DMS 273 (cell line): ENCODE measurements around the gene PRICKLE3.
"Not testable (repeated sequence)": the region's sequence is repeated elsewhere in the genome, so short reads cannot be mapped to it uniquely, and the experiment has no call there.

Experiments used
- DNase-seq: peaks from one replicate; lab custom pipeline; 2025; ENCODE audit not compliant: unreplicated experiment; lab: John Stamatoyannopoulos, UW

Gene PRICKLE3

GRCh38 chrX:49161632-49162031 is 24.5 kb downstream of the PRICKLE3 start:
- no peak for DNase-seq

DNA sequence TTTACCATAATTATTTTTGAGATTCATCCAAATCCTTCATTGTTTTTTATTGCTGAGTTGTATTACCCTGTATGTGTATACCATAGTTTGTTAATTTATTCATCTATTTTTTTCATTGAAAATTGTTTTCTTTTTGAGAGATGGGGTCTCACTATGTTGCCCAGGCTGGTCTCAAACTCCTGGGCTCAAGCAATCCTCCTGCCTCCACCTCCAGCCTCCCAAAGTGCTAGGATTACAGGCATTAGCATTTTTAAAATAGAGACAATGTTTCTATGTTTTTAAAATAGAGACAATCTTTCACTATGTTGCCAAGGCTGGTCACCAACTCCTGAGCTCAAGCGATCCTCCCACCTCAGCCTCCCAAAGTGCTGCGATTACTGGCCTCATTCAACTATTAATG is 25.3 kb downstream of the PRICKLE3 start:
- no peak for DNase-seq

GRCh38 chrX:49157194-49157593 is 29.0 kb downstream of the PRICKLE3 start:
- DNase-seq, result no peak

DNA sequence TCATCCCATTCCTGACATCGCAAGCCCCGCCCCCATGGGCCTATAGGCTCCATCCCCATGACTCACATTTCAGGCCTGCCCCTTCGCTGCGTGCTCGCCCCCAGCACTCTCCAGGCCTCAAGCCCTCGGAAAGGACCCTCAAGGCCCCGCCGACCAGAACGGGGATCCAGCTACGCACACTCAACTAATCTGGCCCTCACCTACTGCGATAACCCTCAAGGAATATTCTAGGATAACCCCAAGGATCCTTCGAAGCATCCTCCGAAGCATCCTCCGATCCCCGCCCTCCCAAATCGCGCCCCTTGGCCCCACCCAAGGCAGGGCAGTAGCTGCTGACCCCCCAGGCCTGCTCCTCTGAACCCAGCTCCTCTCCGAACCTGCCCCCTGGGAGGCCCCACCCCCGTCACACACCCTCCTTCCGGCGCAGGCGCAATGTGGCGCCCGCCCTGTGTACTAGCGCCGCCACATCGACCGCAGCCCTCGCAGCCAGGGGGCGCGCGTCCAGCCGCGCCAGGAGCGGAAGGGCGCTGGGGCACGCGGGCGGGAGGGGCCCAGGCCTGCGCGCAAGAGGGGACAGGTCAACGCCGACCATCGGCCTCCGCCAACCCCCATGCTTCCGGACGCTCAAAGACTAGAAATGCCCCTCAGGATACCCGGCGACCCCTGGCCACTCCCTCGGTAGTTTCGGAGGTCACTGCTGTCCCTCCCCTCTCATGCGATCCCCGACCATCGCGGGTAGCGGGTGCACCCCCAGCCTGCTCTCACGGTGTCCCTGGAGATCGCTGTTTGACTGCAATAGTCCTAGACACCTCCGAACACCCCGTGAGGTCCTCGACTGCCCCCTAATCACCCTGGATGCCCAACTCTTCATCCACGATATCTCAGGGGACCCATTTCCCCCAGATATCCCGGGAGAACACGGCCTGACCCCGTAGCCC is 30.0 kb downstream of the PRICKLE3 start:
- peak; percentile 94 for DNase-seq

- no peak for DNase-seq
Observed at GRCh38 chrX:49155243-49155899, 30.8 kb downstream of the PRICKLE3 start.

GRCh38 chrX:49153467-49153866 is 32.7 kb downstream of the PRICKLE3 start:
- no peak for DNase-seq

- DNase-seq, result not testable (repeated sequence)
Observed at GRCh38 chrX:49149291-49149690, 36.9 kb downstream of the PRICKLE3 start.

- DNase-seq, result not testable (repeated sequence)
Observed at GRCh38 chrX:49148390-49149100, 37.6 kb downstream of the PRICKLE3 start.

GRCh38 chrX:49147936-49148335 is 38.2 kb downstream of the PRICKLE3 start:
- DNase-seq, result no peak

DNA sequence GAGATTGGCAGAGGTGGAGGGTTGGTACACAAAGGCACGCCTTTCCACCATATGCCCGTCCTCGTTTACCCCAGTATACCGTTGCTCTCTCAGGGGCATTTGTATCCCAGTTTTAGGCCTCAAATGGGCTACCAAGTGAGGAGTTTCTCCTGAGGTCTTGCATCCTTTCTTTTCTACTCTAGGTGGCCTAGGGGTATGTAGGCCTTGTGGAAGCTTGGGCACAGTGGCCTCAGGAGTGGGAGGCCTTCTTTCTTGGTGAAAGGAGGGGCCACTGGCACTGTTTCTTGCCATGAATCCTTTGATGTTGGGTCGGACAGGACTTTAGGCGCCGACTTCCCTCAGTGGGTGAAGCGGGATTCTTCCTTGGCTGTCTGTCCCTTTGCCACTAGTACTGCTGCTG is 38.9 kb downstream of the PRICKLE3 start:
- DNase-seq, result no peak

GRCh38 chrX:49143154-49143553 is 43.0 kb downstream of the PRICKLE3 start:
- not testable (repeated sequence) for DNase-seq

DNA sequence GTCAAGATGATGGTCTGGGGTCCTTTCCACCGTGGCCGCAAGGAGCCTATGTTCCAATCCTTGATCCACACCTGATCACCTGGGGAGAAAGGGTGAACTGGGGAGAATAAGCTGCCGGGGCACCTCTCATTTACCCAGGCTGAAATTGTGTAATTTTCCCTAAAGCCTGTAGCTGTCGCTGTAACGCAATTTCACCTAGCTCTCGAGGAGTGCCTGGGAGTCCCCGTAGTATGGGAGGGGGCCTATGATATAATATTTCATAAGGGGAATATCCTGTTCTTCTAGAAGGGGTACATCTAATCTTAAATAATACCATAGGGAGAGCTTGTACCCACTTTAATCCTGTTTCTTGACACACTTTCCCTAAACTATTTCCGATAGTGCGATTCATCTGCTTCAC is 43.9 kb downstream of the PRICKLE3 start:
- not testable (repeated sequence) for DNase-seq

GRCh38 chrX:49139713-49140112 is 46.5 kb downstream of the PRICKLE3 start:
- no peak for DNase-seq

DNA sequence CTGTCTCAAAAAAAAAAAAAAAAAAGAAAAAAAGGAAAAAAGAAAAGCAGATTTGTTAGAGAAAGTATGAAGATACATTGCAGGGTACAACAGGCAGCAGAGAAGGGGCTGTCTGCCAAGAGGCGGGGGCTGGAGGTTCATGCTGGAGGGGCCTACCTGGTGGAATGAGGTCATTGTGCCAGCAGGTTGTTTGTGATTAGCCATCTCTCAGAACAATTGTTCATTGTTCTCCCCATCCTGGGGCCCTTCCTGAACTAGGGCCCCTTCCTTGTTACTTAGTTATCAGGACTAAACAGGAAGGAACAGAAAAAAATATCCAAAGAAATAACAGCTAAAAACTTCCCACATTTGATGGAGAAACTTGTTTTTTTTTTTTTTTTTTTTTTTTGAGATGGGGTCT is 48.7 kb downstream of the PRICKLE3 start:
- no peak for DNase-seq

GRCh38 chrX:49133759-49134158 is 52.4 kb downstream of the PRICKLE3 start:
- no peak for DNase-seq

GRCh38 chrX:49132275-49132674 is 53.9 kb downstream of the PRICKLE3 start:
- DNase-seq, result not testable (repeated sequence)

DNA sequence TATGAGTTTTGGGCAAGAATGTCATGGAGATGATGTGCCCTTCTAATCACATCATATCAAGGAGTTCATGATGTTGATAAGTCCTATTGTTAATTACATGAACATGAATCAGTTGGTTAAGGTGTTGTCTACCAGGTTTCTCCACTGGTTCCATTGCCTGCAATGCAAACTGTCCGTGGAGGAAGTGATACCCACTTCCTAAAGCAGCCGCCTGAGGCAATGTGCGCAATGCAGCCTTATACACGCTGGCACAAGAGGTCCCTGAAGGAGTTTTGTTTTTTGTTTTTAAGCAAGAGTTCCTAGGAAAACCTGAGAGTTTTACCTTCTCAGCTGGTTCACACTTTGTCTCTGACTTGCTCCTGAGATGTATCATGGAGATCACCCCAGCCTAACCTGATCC is 56.7 kb downstream of the PRICKLE3 start:
- no peak for DNase-seq

- not testable (repeated sequence) for DNase-seq
Observed at GRCh38 chrX:49127742-49128258, 58.4 kb downstream of the PRICKLE3 start.
